Panc1 (cell line): ENCODE measurements around the gene MEIS1.

Source experiments
- POLR2AphosphoS5 ChIP-seq: IDR thresholded peaks from 2 replicates; pipeline ENCODE4 v1.6.1; 2012; ENCODE audit warnings: mild to moderate bottlenecking, low read depth, low read length, moderate library complexity
- SIN3A ChIP-seq: IDR thresholded peaks from 2 replicates; pipeline ENCODE4 v1.6.1; 2012; ENCODE audit warnings: low read depth, mild to moderate bottlenecking, low read length, moderate library complexity, borderline replicate concordance; ENCODE audit not compliant: insufficient read depth

- no peak for TF ChIP-seq POLR2AphosphoS5
- TF ChIP-seq SIN3A = no peak
Observed at GRCh38 chr2:66430505-66431273, 4.2 kb upstream of the MEIS1 start.
